ENCODE data around the gene NUDT9.

- TF ChIP-seq EZH2phosphoT487 (IDR thresholded peaks at IDR 0.05; ENCODE audit: borderline replicate concordance, low read depth) (no peak), ZBTB33 (IDR thresholded peaks at IDR 0.05; ENCODE audit: borderline replicate concordance, low read depth) (no peak), CTCF (IDR thresholded peaks at IDR 0.05) (no peak), SMC3 (IDR thresholded peaks at IDR 0.05; ENCODE audit: low read depth, low read length) (no peak), ELF1 (IDR thresholded peaks at IDR 0.05) (no peak), EP300 (IDR thresholded peaks at IDR 0.05; ENCODE audit: borderline replicate concordance in 1 of 2, low read depth in 1 of 2, low read length in 1 of 2) (no peak), RFX5 (IDR thresholded peaks at IDR 0.05; ENCODE audit: low read length) (no peak), POLR2AphosphoS5 (IDR thresholded peaks at IDR 0.05; ENCODE audit: low read depth, low read length) (no peak), GABPA (IDR thresholded peaks at IDR 0.05; ENCODE audit: low read depth) (no peak), TEAD4 (IDR thresholded peaks at IDR 0.05; ENCODE audit: borderline replicate concordance, insufficient read depth) (no peak)
These were observed 54.6 kb downstream of the NUDT9 start for GRCh38 chr4:87476934-87477333.

All from SK-N-SH (cell line).